Stimulated activated CD4-positive, alpha-beta T cell treated with anti-CD3 and anti-CD28 coated beads, Interleukin-2, amount 100 ng/mL, for 24 hours (primary cell): Measurements from ENCODE around the gene NFATC4.
"Not testable (repeated sequence)": the region's sequence is repeated elsewhere in the genome, so short reads cannot be mapped to it uniquely, and the experiment has no call there.

Experiments used
- DNase-seq, 2 donors: peaks; one replicate each; pipeline ENCODE4 v3.0.0-alpha.2; 2020

The NFATC4 gene

GRCh38 chr14:24368562-24369252, 723 bp downstream of the NFATC4 start:
- peak in 1 of 2 donors; percentile 15 for DNase-seq

GRCh38 chr14:24369463-24369862, 1.5 kb downstream of the NFATC4 start:
- no peak for DNase-seq

GRCh38 chr14:24369907-24370687, 2.1 kb downstream of the NFATC4 start:
- DNase-seq: no peak

GRCh38 chr14:24370748-24371147, 2.8 kb downstream of the NFATC4 start:
- DNase-seq: no peak

GRCh38 chr14:24371605-24372004, 3.6 kb downstream of the NFATC4 start:
- not testable (repeated sequence) for DNase-seq

GRCh38 chr14:24372701-24373416, 4.9 kb downstream of the NFATC4 start:
- no peak for DNase-seq

- no peak for DNase-seq
Observed at GRCh38 chr14:24376448-24377070, 8.6 kb downstream of the NFATC4 start.

- DNase-seq: no peak
Observed at GRCh38 chr14:24377126-24377525, 9.1 kb downstream of the NFATC4 start.

- no peak for DNase-seq
Observed at GRCh38 chr14:24377657-24378056, 9.7 kb downstream of the NFATC4 start.

GRCh38 chr14:24378327-24378726, 10.3 kb downstream of the NFATC4 start:
- no peak for DNase-seq

- DNase-seq: no peak
Observed at GRCh38 chr14:24378981-24379906, 11.3 kb downstream of the NFATC4 start.

GRCh38 chr14:24379907-24380730, 12.1 kb downstream of the NFATC4 start:
- no peak for DNase-seq

- DNase-seq: no peak
Observed at GRCh38 chr14:24381363-24382063, 13.5 kb downstream of the NFATC4 start.

- no peak for DNase-seq
Observed at GRCh38 chr14:24382064-24382371, 14.0 kb downstream of the NFATC4 start.

- DNase-seq: no peak
Observed at GRCh38 chr14:24384169-24384568, 16.2 kb downstream of the NFATC4 start.

- DNase-seq: no peak
Observed at GRCh38 chr14:24385524-24385923, 17.5 kb downstream of the NFATC4 start.

- DNase-seq: no peak
Observed at GRCh38 chr14:24387009-24387345, 19.0 kb downstream of the NFATC4 start.

GRCh38 chr14:24387579-24387978, 19.6 kb downstream of the NFATC4 start:
- not testable (repeated sequence) for DNase-seq

- no peak for DNase-seq
Observed at GRCh38 chr14:24388474-24389179, 20.6 kb downstream of the NFATC4 start.

GRCh38 chr14:24389226-24389848, 21.4 kb downstream of the NFATC4 start:
- DNase-seq: no peak
